ENCODE results near the gene SCARB1. TPM values are rescaled to one million over a fixed set of nuclear protein-coding genes. Genes with fewer than 3 reads are reported as not detected.

SCARB1 gene
- total and polyA plus RNA-seq, 9 donors = 20.8 to 1,262 (median 81.7) TPM

- Histone ChIP-seq H3K4me1 (ENCODE audit: insufficient read depth) (peaks cover 12% of the 10 kb centered on the region), H3K27ac (no peak overlapping the region), H3K9me3 (no peaks in the 10 kb centered on the region), H3K4me3 (no peak overlapping the region), H3K27me3 (no peaks in the 10 kb centered on the region), H3K36me3 (no peaks in the 10 kb centered on the region)
- WGBS, 3 donors = 93 to 95% (median 93%) methylated on average over 8 of the region's 8 CpGs
- intact Hi-C loops (cut with DNase I) = loop anchor here in 2 of 4 donors (10.0 kb wide), 3 partner anchors 198 to 408 kb away; partner anchors contain the start of gene NCOR2 (in 1 of the 2)
- no peak for DNase-seq
- TF ChIP-seq EP300 (IDR thresholded peaks at IDR 0.05) (no peak), CTCF (IDR thresholded peaks at IDR 0.05) (no peak), POLR2A (IDR thresholded peaks at IDR 0.05) (no peak)
Observed at GRCh38 chr12:124762384-124762783, 101.3 kb downstream of the SCARB1 start.

GRCh38 chr12:124761871-124762270 is 101.8 kb downstream of the SCARB1 start:
- intact Hi-C loops (cut with DNase I) = loop anchor here in 2 of 4 donors (10.0 kb wide), 3 partner anchors 197 to 407 kb away; partner anchors contain the start of gene NCOR2 (in 1 of the 2)
- no peaks in the 10 kb centered on the region for H3K36me3 ChIP-seq
- H3K27me3 ChIP-seq = no peaks in the 10 kb centered on the region
- TF ChIP-seq EP300 (IDR thresholded peaks at IDR 0.05) (no peak), CTCF (IDR thresholded peaks at IDR 0.05) (no peak), POLR2A (IDR thresholded peaks at IDR 0.05) (no peak)
- peak in 1 of 5 donors; percentile 20 for DNase-seq
- no peaks in the 10 kb centered on the region for H3K9me3 ChIP-seq
- WGBS, 3 donors = 64 to 73% (median 65%) methylated on average over 4 of the region's 4 CpGs
- no peak overlapping the region for H3K27ac ChIP-seq
- peaks cover 12% of the 10 kb centered on the region for H3K4me1 ChIP-seq (ENCODE audit: insufficient read depth)
- H3K4me3 ChIP-seq = no peak overlapping the region

- no peak for TF ChIP-seq POLR2A (IDR thresholded peaks at IDR 0.05)
- TF ChIP-seq EP300 (IDR thresholded peaks at IDR 0.05) = no peak
- no peak for TF ChIP-seq CTCF (IDR thresholded peaks at IDR 0.05)
- Histone ChIP-seq H3K4me3 (no peak overlapping the region), H3K4me1 (ENCODE audit: insufficient read depth) (peaks cover 11% of the 10 kb centered on the region), H3K9me3 (no peaks in the 10 kb centered on the region), H3K36me3 (no peaks in the 10 kb centered on the region), H3K27me3 (no peaks in the 10 kb centered on the region), H3K27ac (no peak overlapping the region)
- 98 to 99% (median 98%) methylated on average over 7 of the region's 7 CpGs for WGBS, 3 donors
- intact Hi-C loops (cut with DNase I) = loop anchor here in 2 of 4 donors (10.0 kb wide), 3 partner anchors 196 to 406 kb away; partner anchors contain the start of gene NCOR2 (in 1 of the 2)
- no peak for DNase-seq
Observed at GRCh38 chr12:124761056-124761455, 102.6 kb downstream of the SCARB1 start.

GRCh38 chr12:124760560-124760959 is 103.1 kb downstream of the SCARB1 start:
- 83 to 91% (median 86%) methylated on average over 9 of the region's 9 CpGs for WGBS, 3 donors
- DNase-seq = no peak
- intact Hi-C loops (cut with DNase I) = loop anchor here in 2 of 4 donors (10.0 kb wide), 3 partner anchors 196 to 406 kb away; partner anchors contain the start of gene NCOR2 (in 1 of the 2)
- H3K27ac ChIP-seq = no peak overlapping the region
- no peaks in the 10 kb centered on the region for H3K9me3 ChIP-seq
- H3K4me3 ChIP-seq = no peak overlapping the region
- H3K4me1 ChIP-seq (ENCODE audit: insufficient read depth) = peaks cover 6% of the 10 kb centered on the region
- no peaks in the 10 kb centered on the region for H3K27me3 ChIP-seq
- TF ChIP-seq EP300 (IDR thresholded peaks at IDR 0.05) (no peak), CTCF (IDR thresholded peaks at IDR 0.05) (no peak), POLR2A (IDR thresholded peaks at IDR 0.05) (no peak)
- no peaks in the 10 kb centered on the region for H3K36me3 ChIP-seq
